22Rv1 (cell line): Measurements from ENCODE around the gene SBNO2.

ENCODE experiments used
- CTCF ChIP-seq: fragments of 450-650 bp; IDR thresholded peaks from 2 replicates; pipeline ENCODE4 v1.5.1; 2017; ENCODE audit warnings: mild to moderate bottlenecking
- ZFX ChIP-seq: fragments of 450-650 bp; IDR thresholded peaks from 2 replicates; pipeline ENCODE4 v1.6.1; 2017; ENCODE audit warnings: antibody characterized with exemption, borderline replicate concordance

GRCh38 chr19:1144741-1145140, 29.3 kb downstream of the SBNO2 start:
- no peak for TF ChIP-seq CTCF
- TF ChIP-seq ZFX = no peak
